Measurements from ENCODE around the gene CLNK. TPM values are rescaled to one million over a fixed set of nuclear protein-coding genes. Genes with fewer than 3 reads are reported as not detected.

The CLNK gene
- total and polyA plus RNA-seq, 12 donors, result 0.15 to 0.62 TPM; not detected in 10

DNA sequence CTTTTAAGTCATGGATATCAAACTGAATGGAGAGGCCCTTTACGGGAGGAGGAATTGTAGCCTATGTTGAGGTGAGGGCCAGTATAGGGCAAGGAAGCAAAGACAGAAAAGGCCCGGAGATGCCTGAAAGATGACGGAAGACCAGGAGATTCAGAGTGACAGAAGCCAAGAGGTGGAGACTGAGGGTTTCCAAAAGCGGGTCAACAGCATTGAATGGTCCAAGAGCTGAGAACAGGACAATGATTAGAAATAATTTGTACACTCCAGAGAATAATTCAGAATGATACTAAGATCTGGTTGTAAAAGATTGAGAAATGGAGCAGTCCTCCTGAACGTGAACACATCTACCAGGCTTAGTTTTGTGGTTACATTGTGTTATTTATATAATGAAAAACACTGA, 181.9 kb downstream of the CLNK start:
- TF ChIP-seq, protein P1, sequence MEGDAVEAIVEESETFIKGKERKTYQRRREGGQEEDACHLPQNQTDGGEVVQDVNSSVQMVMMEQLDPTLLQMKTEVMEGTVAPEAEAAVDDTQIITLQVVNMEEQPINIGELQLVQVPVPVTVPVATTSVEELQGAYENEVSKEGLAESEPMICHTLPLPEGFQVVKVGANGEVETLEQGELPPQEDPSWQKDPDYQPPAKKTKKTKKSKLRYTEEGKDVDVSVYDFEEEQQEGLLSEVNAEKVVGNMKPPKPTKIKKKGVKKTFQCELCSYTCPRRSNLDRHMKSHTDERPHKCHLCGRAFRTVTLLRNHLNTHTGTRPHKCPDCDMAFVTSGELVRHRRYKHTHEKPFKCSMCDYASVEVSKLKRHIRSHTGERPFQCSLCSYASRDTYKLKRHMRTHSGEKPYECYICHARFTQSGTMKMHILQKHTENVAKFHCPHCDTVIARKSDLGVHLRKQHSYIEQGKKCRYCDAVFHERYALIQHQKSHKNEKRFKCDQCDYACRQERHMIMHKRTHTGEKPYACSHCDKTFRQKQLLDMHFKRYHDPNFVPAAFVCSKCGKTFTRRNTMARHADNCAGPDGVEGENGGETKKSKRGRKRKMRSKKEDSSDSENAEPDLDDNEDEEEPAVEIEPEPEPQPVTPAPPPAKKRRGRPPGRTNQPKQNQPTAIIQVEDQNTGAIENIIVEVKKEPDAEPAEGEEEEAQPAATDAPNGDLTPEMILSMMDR (IDR thresholded peaks at IDR 0.05), result no peak
- intact Hi-C loops (cut with DNase I), result no loop called here
- H3K4me3 ChIP-seq, result no peak overlapping the region
- H3K9me3 ChIP-seq, result peaks cover 0 to 8% (median 0%) of the 10 kb centered on the region in 11 donors
- DNase-seq (no peak), ATAC-seq (no peak)
- no peaks in the 10 kb centered on the region for H3K4me1 ChIP-seq
- H3K36me3 ChIP-seq, result no peaks in the 10 kb centered on the region
- H3K27me3 ChIP-seq, result no peaks in the 10 kb centered on the region
- no peak overlapping the region for H3K27ac ChIP-seq
- WGBS, 2 donors, result 94% methylated on average over 5 of the region's 5 CpGs

DNA sequence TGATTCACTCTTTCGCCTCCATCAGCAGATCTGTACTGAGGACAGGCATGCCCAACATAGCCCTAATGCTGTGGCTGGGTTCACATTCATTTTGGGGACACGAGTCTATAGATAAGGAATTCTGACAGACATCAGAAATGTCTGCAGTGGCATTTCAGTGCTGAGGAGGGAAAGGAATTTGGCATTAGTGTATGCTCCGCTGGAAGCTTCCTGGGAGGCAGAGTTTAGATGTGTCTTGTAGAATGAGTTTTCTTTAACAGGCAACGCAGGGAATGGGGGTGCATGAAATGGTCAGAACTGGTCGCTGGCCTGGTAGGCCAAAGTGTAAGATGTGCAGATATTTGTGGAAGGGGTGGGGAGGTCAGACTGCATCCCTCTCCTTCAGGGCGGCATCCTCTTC, 183.8 kb downstream of the CLNK start:
- WGBS, 2 donors, result 66 to 70% methylated on average over 6 of the region's 6 CpGs
- Histone ChIP-seq H3K36me3 (no peaks in the 10 kb centered on the region), H3K9me3 (no peaks in the 10 kb centered on the region), H3K4me3 (no peak overlapping the region), H3K4me1 (no peaks in the 10 kb centered on the region), H3K27ac (no peak overlapping the region), H3K27me3 (no peaks in the 10 kb centered on the region)
- no peak for DNase-seq
- TF ChIP-seq, protein P1 (IDR thresholded peaks at IDR 0.05), result no peak
- intact Hi-C loops (cut with DNase I), result no loop called here
- no peak for ATAC-seq

DNA sequence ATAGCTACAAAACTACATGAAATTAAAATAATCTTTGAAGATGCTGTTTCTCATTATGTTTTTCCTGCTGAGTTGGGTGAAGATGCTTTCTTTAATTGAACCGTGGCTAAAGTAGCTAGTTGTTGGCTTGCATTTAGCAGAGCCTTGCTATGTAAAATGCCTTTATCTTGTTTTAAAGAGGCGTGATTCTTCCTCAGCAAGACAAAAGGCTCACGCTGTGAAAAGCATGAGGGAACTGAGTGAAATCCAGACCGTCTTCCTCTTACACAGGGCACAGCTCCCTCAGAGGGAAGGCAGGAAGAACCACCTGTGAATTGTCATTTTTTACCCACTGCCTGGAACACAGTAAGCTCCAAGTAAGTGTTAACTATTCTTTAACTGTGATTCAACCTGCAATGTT, 188.4 kb downstream of the CLNK start:
- intact Hi-C loops (cut with DNase I), result no loop called here
- H3K4me1 ChIP-seq, result no peaks in the 10 kb centered on the region
- no peak for ATAC-seq
- DNase-seq, result no peak
- no peaks in the 10 kb centered on the region for H3K36me3 ChIP-seq
- no peak overlapping the region for H3K4me3 ChIP-seq
- TF ChIP-seq, protein P1 (IDR thresholded peaks at IDR 0.05), result no peak
- no peak overlapping the region for H3K27ac ChIP-seq
- WGBS, 2 donors, result 41 to 53% methylated on average over 4 of the region's 4 CpGs
- H3K9me3 ChIP-seq, result no peaks in the 10 kb centered on the region
- H3K27me3 ChIP-seq, result peaks cover 0 to 8% (median 7%) of the 10 kb centered on the region in 7 donors

DNA sequence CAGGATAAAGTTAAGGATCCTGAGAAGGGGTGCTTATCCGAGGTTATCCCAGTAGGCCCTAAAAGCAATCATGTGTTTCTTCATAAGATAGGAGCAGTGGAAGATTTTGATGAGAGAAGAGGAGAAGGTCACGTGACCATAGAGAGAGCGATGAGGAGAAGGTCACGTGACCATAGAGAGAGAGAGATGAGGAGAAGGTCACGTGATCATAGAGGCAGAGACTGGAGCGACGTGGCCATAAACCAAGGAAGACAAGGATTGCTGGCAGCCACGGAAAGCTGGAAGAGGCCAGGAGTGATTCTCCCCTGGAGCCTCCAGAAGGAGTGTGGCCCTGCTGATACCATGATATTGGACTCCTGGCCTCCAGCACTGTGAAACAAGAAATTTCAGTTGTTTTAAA, 188.9 kb downstream of the CLNK start:
- intact Hi-C loops (cut with DNase I), result no loop called here
- Histone ChIP-seq H3K9me3 (no peaks in the 10 kb centered on the region), H3K4me1 (no peaks in the 10 kb centered on the region), H3K27me3 (peaks cover 0 to 9% (median 7%) of the 10 kb centered on the region in 7 donors), H3K27ac (no peak overlapping the region), H3K4me3 (no peak overlapping the region), H3K36me3 (no peaks in the 10 kb centered on the region)
- no peak for ATAC-seq
- no peak for DNase-seq
- TF ChIP-seq, protein P1 (IDR thresholded peaks at IDR 0.05), result no peak
- 73 to 75% methylated on average over 8 of the region's 8 CpGs for WGBS, 2 donors
